COLO668 (cell line): Measurements from ENCODE around the gene AUTS2.

ENCODE experiments used
- DNase-seq: peaks from one replicate; lab custom pipeline; 2025; ENCODE audit not compliant: unreplicated experiment; lab: John Stamatoyannopoulos, UW

AUTS2 gene

DNA sequence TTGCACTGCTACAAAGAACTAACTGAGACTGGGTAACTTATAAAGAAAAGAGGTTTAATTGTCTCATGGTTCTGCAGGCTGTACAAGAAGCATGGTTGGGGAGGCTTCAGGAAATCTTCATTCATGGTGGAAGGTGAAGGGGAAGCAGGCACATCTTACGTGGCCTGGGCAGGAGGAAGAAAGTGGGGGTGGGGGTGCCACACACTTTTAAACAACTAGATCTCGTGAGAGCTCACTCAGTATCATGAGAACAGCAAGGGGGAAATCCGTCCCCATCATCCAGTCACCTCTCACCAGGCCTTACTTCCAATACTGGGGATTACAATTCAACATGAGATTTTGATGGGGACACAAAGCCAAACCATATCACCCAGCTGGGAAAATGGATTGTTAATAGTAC is 281.7 kb downstream of the AUTS2 start:
- DNase-seq, result no peak

DNA sequence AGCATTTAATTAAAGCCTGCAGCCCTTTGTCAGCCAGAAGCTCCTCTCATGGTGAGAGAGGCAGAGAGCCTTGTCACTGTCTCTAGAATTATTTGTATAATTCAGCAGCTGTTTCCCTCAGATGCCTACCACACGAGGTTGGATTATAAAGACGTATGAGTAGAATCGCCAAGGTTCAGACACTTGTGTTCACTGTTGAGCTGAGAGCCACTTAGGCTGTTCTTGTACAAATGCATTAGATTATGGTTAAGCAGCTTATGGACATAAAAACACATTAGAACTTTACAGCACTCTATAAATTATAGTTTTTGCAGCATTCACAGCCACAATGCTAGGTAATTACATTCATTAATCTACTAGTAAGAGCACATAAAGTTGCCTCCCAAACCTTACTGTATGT is 282.6 kb downstream of the AUTS2 start:
- DNase-seq, result no peak

DNA sequence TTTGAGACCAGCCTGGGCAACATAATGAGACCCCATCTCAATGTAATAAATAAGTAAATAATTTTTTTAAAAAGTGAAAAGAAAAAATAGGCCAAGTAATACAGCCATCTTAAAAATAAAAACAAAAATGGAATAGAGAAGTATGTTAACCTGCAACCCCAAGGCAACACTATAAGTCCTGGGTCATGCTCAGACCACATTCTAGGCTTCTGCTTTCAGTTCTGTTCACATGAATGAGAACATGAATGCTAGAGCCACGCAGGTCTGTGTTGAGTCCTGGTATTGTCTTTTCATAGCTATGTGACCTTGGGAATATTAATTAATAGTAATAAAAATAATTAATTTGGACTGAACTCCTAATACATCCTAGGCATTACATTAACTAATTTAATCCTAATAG is 284.0 kb downstream of the AUTS2 start:
- no peak for DNase-seq

DNA sequence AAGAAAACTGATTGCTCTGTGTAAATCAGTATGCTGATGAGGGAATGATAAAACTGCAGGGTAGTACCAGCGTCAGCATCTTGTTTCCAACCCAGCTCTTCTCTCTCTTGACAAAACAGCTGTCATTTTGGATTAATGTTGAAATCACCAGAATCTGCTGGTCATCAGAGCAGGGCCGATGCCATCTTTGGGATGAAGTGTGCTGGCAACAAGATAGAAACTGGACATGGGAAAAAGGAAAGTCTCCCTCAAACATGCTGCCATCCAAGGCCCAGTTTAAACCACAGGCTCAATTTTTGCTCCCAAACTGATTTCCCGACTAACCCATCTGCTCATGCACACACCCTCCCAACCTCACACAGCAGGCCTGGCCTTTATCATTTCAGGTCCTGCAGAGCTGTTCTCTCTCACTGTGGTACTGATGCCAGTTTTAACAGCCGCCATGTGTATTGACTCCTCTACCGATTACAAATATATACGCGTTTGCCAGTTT is 285.2 kb downstream of the AUTS2 start:
- no peak for DNase-seq

DNA sequence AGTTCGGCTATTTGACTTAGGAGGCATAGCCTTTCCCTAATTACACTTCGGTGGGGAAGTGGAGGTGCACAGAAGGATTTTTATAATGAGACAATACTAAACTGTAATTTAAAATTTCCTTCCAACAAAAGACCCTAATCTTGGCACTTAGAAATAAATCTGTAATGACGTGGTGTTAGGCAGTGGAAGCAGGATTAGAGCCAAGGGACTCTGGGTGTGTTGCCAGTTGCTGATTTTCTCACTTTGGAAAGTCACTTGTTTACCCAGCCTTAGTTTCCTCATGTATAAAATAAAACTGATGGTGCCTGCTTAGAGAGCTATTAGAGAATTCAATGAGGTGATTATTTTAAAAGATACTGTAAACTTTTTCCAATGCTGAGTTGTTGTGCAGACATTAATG is 287.2 kb downstream of the AUTS2 start:
- DNase-seq, result no peak

DNA sequence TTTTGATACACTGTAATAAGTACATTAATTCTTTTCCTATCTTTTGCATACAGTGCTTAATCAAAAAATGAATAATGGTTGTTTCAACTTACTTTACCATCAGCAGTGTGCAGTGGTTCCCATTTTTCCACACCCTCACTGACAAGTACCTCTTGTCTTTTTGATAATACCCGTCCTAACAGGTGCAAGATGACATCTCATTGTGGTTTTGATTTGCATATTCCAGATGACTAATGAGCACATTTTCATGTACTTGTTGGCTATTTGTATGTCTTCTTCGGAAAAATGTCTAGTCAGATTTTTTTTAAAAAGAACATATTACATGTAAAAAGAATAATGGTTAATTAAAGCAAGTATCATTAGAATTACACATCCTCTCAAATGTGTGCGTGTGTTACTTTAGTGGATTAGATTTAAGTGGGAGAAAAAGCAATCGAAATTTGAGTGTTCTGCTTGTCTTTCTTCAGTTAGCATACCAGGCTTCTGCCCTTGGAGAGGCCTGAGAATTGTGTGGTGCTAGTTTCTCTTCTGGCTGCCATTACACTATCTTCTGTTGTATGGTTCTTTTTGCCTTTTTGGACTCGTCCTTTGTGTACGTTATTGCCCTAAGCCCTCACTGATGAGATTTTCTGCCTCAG is 291.2 kb downstream of the AUTS2 start:
- no peak for DNase-seq

DNA sequence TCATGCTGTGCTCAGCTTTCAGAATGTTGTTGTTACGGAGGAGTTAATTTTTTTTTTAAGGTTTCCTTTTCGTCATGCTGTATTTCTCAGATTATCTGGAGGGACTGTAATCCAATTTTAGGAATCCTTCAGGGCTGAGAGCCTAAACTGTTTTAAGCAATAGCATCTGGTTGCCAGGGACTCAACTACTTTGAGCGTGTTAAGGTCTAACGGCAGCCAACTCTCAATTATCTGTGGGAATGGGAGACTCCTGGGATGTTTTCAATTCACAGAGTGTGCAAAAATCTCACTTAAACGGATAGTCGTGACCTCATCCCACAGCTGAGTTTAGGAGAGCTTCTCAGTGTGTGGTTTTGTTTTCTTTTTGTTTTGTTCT is 291.7 kb downstream of the AUTS2 start:
- no peak for DNase-seq

DNA sequence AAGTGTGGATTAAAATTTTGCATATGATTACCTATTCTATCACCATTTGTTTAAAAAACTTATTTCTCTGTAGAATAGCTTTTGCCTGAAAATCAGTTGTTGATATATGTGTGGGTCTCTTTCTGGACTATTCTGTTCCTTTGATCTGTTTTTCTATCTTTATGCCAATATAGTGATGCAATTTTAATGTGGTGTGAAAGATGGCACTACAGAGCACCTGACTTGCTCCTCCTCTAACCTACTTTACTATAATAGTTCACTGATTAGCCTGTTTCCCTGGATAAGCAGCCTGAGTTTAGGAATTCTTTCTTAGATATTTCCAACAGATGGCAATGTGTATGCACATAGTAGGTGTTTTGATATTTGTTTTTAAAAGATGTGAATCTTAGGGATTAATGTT is 294.5 kb downstream of the AUTS2 start:
- no peak for DNase-seq

DNA sequence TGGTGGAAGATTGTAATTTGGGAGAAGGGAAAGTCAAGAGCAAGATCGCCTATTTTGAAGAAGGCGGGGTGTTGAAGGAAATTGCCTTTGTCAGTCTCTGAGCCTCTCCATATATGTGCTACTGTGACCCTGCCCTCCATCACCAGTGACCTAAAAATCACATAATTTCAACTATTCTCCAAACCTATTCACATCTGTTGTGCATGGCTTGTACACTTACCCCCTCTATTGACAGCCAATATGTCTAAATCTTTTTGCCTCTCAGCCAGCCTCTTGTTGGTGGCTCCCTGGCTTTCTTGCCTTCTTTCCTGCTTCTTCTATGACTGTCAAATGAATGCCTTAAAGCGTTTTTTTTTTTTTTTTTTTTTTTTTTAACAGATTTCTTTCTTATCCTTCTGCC is 295.6 kb downstream of the AUTS2 start:
- no peak for DNase-seq

DNA sequence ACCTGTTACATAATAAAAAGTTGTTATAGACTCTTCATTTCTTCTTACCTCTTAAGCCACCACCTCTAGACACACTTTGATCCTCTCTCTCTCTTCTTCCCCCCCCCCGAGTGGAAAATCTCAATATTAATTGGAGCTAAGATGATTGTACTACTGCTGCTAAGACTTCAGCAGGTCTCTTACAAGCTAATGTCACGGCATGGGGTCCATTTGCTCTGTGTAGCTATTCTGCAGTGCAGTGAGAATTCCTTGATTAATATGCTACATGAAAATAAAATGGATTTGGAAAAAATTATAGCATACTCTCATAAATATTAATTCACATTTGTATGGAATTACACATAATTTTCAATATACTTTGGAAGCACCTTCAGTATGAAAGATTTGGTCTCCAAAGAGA is 297.2 kb downstream of the AUTS2 start:
- no peak for DNase-seq

DNA sequence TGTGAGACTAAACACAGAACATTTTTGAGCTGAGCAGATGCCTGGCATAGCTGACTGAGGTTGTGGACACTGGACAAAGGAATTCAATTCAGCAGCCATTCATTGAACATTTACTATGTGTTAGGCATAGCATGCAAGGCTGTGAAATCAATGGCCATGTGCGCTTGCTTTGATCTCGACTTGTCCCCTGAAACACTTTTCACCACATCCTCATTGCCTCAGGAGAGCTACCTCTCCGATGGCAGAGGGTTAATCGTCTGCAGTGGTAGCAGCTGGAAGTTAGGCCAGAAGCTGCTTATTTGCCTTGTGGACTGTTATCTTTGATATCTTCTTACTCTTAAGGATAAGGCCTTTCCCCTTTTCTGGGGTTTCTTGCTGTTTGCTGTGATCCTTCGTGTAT is 297.8 kb downstream of the AUTS2 start:
- no peak for DNase-seq

DNA sequence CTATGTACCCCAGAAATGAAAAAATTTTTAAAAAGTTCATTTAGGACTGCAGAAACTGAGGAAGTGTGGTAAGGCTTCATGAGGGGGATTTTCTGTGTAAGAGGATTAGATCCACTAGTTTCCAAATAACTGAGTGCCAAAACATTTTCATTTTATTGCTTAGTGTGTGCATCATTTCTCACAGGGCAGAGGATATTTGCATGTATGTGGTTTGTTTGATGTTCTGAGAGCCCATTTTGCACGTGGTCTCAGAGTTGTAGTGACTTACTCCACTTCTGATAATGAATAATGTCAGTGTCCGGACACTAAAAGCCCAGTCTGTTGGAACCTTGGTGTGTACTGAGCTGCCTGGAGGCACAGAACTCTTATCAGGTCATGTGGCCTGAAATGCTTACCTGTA is 299.9 kb downstream of the AUTS2 start:
- no peak for DNase-seq

DNA sequence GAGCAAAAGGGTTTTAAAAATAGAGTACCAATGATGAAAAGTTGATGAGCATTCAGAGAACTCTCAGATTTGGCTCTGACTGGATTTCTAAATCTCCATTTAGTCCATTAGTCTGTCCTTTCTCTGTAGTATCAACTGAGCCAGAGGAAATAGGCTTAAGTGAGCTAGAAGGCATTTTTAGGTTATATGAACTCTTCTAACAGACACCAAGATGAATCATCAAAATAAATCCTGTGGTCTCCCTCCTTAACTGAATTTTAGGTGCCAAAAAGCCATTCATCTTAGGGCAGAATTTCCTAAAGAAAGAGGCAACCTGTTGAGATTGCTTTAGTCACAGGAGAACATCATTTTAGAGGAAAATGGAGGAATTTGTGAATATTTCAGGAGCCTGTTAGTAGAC is 305.1 kb downstream of the AUTS2 start:
- DNase-seq, result no peak

DNA sequence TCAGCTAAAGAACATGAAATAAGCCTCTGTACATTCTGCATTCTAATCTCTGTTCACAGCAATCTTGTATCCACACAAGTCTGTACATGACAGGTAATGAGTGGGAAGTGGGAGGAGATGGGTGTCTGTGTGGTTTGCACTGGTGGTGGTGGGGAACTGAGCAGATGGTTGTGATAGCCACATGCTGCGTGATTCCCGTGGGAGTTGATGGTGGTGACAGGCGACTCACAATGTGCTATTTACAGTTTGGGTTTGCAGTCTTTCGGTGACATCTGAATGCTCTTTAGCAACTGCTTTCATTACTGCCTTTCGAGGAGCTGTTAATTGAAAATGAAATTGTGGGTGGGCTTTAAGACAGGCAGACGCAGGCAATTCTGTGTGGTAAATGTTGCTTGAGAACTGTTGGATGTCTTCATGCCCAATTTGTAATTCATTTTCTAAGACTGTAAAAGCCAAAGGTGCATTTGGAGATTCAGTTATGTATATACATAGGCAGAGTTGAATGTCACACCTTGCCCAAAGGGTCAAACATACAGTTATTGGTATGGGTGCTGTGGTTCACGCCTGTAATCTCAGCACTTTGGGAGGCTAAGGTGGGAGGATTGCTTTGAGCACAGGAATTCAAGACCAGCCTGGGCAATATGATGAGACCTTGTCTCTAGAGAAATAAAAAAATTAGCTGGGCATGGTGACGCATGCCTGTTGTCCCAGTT is 308.2 kb downstream of the AUTS2 start:
- no peak for DNase-seq

DNA sequence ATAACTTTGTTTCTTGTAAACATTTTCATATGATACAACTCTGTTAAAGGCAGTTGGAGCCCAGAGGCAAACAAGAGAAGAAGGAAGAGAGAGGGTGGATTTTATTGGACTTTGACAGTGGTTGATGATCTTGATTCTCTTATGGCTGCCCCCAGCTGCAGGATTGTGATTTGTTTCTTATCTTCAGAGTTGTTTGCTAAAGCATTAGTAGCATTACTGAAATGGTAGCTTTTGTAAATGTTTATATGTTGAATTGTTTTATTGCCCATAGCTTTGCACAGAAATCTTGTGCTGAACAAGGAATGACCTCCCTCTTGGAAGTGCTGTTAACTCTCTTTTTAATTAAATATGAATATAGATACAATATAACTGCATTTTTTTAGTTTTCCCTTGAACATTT is 309.4 kb downstream of the AUTS2 start:
- no peak for DNase-seq

DNA sequence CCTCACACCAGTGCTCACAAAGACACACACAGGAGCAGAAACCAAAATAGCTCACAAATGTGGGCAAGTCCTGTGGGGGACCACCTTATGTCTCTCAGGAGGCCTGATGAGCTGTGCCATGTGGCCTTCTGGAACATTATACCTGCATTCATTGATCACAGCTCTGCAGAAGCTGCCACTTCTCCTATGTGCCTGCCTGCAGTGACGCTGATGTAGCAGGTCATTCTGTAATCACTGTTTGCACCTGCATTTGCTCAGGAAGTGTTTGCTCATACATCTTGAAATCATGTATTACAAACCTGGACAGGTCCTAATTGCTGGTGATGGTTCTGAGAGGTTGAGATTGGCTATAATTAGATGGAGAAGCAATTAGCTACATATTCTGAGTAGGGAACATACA is 310.2 kb downstream of the AUTS2 start:
- peak; percentile 16 for DNase-seq

DNA sequence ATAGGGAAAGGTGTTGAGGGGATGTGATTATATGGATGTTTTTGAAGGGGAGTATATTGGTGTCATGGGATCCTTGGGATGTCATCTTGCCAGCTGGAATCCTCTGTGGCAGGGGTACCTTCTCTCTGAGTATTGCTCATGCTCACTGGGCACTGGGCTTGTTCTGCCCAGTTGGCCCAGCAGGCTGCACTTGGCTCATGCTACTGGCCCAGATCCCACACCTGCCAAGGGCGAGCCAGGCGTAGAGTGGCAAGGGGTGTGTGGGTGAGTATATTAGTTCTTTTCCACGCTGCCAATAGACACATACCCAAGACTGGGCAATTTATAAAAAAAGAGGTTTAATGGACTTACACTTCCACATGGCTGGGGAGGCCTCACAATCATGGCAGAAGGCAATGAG is 311.9 kb downstream of the AUTS2 start:
- no peak for DNase-seq

DNA sequence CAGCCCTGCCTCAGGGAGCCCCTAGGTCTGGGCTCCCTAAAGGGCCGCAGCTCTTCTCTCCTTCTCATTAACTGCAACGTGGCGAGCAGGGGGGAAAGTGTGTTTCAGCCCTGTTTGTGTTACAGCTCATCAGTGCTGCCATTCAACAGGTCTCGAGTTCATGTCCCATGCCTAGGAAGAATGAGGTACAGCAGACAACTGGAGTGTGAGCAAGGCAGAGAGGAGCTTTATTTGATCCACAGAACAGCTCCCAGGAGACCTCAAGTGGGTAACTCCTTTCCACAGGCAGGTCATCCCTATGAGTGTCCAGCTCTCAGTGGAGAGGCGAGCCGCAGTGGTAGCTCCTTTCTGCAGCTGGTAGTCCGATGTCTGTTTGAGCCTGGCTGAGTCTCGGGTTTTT is 313.1 kb downstream of the AUTS2 start:
- no peak for DNase-seq

DNA sequence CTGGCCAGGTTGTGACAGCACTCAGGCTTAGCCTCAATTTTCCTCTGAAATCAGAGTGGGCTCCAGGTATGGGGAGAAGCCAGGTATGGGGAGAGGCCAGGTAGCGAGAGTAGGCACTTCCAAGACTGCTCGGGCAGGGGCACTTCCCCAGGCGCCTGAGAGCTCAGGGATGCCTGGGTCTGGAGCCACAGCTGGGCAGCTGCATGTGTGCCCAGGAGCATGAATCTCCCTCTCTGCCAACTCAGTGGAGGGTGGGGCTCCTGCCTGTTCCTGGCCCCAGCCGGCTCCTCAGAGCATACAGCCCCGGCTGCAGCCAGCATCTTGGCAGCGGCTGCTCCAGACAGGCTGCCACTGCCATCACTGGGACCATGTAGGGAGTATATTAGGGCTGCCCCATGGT is 313.9 kb downstream of the AUTS2 start:
- DNase-seq, result no peak

DNA sequence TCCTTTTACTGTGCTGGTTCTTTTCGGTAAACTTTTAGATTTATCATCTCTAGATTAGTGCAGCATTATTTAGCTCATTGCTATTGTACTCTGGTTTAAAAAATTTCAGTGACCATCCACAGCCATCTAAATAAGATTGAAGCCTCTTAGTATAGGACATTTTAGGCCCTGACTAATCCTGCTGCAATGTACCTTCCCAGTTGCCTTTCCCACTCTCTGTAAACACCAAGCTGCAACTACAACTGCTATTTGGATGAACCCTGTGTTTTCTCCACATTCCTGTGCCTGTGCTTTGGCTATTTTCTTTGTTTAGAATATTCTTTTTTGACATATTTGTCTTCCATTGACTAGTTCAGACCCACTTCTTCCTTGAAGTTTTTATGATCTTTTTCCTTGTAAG is 314.6 kb downstream of the AUTS2 start:
- no peak for DNase-seq

DNA sequence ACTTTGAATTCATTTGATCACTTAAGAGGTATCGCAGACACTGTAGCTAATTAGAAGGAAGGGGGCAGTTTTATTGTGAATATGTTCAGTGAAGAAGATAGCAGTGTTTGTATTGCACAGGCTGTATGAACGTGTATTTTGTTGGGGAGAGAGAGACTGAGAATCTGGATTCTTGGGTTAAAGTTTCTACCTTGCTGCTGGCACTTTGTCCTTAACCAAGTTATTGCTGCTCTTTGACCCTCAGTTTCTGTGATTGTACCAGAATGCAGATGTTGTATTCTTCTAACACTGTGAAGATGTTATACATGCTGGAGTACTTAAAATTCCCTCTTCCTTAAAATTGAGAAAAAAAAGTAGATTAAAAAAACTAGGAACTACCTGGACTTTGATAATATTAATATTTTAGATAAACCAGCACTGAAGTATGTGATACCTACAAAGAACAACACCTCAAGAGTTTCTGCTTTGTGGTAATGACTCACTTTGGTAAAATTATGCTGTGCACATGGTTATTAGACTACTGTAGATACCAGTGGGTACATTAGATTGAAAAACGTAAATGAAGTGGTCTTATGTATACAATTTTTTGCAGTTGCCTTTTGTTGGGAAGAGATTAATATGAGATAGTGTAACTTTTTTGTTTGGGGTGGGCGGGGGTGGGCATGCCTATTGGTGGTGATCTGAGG is 321.3 kb downstream of the AUTS2 start:
- DNase-seq, result no peak

DNA sequence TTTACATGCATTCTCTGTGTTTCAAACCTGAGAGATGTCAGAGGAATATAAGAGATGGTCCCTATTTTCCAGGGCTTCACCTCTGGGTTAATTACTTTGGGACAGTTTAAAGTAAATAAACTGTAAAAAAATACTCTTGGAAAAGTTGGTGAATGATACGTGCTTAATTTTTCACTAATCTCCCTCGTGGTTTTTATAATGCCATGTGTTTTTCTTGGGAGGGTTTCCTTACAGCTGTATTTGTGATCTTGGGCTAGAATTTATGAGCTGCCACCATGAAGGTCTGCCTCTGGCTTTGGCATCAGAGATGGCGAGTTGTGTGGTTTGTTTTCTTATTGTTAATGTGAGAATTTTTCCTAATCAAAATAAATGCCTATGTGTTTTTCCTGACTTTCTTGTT is 322.5 kb downstream of the AUTS2 start:
- DNase-seq, result no peak
